HG03565 (cell line): ENCODE results near the gene SIK3.
"Not testable (repeated sequence)": the region's sequence is repeated elsewhere in the genome, so short reads cannot be mapped to it uniquely, and the experiment has no call there.

ENCODE experiments used
- ATAC-seq: cut with Tn5 transposase; IDR thresholded peaks from one replicate; pipeline ENCODE4 v1.9.1; 2021; ENCODE audit warnings: mild to moderate bottlenecking, moderate library complexity; ENCODE audit not compliant: unreplicated experiment

Gene SIK3

GRCh38 chr11:117050121-117050520, 48.1 kb downstream of the SIK3 start:
- not testable (repeated sequence) for ATAC-seq

- not testable (repeated sequence) for ATAC-seq
Measured at GRCh38 chr11:117046627-117047026, 51.6 kb downstream of the SIK3 start.

GRCh38 chr11:117045956-117046355, 52.3 kb downstream of the SIK3 start:
- ATAC-seq: no peak

- no peak for ATAC-seq
Measured at GRCh38 chr11:117045196-117045595, 53.0 kb downstream of the SIK3 start.

GRCh38 chr11:117044287-117045035, 53.8 kb downstream of the SIK3 start:
- no peak for ATAC-seq

GRCh38 chr11:117042689-117043088, 55.5 kb downstream of the SIK3 start:
- no peak for ATAC-seq

- no peak for ATAC-seq
Measured at GRCh38 chr11:117039900-117040299, 58.3 kb downstream of the SIK3 start.

- ATAC-seq: no peak
Measured at GRCh38 chr11:117039270-117039669, 59.0 kb downstream of the SIK3 start.

GRCh38 chr11:117037975-117038350, 60.3 kb downstream of the SIK3 start:
- ATAC-seq: no peak

- no peak for ATAC-seq
Measured at GRCh38 chr11:117037279-117037974, 60.8 kb downstream of the SIK3 start.

GRCh38 chr11:117034901-117035300, 63.3 kb downstream of the SIK3 start:
- no peak for ATAC-seq

GRCh38 chr11:117026593-117027330, 71.5 kb downstream of the SIK3 start:
- no peak for ATAC-seq

- not testable (repeated sequence) for ATAC-seq
Measured at GRCh38 chr11:117023707-117024106, 74.5 kb downstream of the SIK3 start.

GRCh38 chr11:117023178-117023577, 75.0 kb downstream of the SIK3 start:
- no peak for ATAC-seq

- ATAC-seq: peak; percentile 38
Measured at GRCh38 chr11:117022526-117022925, 75.7 kb downstream of the SIK3 start.

- peak; percentile 38 for ATAC-seq
Measured at GRCh38 chr11:117020869-117021564, 77.2 kb downstream of the SIK3 start.

- peak; percentile 33 for ATAC-seq
Measured at GRCh38 chr11:117020287-117020686, 77.9 kb downstream of the SIK3 start.

- no peak for ATAC-seq
Measured at GRCh38 chr11:117019871-117020270, 78.4 kb downstream of the SIK3 start.

- no peak for ATAC-seq
Measured at GRCh38 chr11:117017456-117017855, 80.8 kb downstream of the SIK3 start.

GRCh38 chr11:117016747-117017146, 81.5 kb downstream of the SIK3 start:
- ATAC-seq: no peak

GRCh38 chr11:117016246-117016645, 82.0 kb downstream of the SIK3 start:
- ATAC-seq: no peak
